Stimulated activated CD4-positive, alpha-beta T cell treated with anti-CD3 and anti-CD28 coated beads, Interleukin-15, amount 100 ng/mL, for 48 hours (primary cell): ENCODE measurements around the gene TEX10.

Experiments used
- DNase-seq, 2 donors: peaks; one replicate each; pipeline ENCODE4 v3.0.0-alpha.2; 2020; ENCODE audit warnings: low read depth in 2 of 2

Gene TEX10

DNA sequence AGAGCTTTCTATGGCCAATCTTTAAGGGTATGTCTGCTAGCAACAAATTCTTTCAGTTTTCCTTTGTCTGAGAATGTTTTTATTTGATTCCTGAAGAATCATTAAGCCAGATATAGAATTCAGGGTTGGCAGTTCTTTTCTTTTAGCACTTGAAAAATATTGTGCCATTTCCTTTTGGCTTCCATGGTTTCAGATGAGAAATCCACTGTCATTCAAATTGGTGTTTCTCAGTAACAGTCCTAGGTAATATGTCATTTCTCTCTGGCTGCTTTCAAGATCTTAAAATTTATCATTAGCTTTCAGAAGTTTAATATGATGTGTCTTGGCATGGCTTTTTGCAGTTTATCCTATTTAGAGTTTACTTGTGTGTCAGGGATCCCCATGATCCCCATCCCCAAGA is 67.7 kb downstream of the TEX10 start:
- DNase-seq = no peak

DNA sequence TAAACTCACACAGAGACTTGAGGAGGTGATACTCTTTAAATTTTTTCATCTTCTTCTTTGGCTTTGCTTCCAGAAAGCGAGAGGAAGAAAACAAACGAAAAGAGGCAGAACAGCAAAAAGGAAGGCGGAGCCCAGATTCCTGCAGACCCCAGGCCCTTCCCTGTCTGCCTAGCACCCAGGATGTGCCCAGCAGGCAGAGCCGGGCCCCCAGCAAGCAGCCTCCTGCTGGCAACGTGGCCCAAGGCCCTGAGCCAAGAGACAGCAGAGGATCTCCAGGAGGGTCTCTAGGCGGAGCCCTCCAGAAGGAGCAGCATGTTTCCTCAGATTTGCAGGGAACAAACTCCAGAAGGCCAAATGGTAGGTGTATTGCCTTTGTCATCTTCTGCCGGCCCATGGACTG is 68.5 kb downstream of the TEX10 start:
- DNase-seq = no peak

DNA sequence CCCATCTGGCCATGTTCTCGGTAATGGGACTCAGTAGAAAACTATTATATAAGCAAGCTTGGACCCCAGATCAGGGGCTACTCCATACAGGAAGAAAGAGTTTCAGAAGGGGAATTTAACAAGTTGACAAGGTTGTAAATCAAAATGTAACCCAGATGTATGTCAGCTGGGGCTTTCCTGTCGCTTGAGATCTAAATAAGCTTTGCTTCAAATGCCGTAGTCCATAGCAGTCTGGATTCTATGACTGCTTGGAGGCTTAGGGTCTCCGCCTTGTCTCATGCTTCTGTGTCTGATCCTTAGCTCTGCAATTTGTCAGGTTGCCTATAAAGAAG is 70.4 kb downstream of the TEX10 start:
- no peak for DNase-seq

DNA sequence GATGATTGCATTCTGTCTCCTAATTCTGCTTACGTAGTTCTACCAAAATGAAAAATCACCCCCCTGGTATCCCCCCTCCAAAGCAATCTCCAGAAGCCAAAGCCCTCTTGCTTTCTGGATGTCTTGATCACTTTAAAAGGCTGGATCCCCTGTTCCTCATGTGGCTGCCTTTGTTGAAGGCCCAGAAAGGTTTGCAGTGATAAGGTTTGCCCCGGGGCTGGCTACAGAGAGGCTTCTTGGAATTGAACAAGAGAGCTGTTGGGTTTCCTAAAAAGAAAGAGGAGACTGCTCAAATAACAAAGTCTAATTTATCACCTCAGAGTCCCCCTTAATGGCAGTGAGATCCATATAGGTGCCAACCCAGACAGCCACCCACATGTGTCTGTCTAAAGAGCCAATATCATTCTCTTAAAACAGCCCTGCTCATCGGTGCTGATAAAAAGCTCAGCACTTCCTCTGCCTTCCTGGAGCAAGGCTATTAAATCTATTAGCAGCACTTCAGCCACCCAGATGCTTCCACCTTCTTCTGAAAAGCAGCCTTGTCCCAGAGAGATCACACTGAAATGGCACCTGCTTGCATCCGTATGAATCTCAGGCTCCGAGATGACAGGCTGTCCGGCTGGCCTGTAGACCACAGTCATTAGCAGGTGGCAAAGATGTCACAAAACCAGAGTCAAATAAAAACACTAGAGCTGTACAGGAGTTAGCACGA is 70.9 kb downstream of the TEX10 start:
- no peak for DNase-seq

DNA sequence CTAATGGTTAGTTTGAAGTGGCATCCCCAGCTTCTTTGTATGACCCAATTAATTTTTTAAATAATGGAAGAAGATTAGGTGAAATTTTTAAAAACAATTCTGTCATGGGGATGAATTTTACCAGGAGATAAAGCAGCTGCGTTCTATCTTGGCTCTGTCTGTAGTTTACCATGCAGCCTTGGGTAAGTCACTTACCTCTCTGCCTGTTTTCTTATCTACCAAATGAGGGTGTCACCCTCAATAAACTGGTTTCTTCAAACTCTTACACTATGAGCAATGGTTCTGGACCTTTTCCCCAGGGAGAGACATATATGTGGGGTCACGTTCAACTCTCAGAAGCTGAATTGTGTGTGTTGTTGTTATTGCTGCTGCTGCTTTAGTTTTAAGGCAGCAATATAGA is 71.7 kb downstream of the TEX10 start:
- no peak for DNase-seq

DNA sequence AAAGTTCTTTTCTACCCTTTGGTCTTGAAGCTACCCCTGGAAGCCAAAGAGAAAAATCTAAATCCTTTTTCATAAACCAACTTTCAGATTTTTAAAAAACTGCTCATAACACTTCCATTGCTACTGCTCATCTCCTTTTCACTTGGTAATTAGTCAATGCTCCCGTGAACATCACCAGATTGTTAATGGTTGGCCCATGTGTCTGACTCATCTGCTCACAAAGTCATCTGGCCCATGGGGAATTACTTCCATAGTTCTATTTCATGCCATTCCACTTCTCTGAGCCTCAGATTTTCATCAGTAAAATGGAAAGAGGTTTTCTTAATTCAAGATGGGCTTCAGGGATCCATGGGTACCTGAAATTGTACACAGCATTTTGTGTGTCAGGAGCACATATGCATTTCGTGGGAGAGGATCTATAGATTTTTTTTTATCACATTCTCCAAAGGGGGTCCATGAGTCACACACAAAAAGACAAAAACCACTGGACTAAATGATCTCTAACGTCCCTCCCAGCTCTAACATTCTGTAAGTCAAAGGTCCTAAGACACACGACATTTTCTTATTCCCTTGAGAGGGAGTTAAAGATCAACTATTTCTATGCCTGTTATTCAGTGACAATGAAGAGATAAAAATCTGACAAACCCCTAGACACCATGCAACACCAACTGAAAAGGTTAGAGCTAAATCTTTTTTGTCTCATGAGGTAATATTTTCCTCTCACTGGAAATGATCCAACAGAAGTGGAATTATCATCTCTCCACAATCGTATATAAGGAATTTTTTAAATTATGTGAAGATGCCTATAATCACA is 75.4 kb downstream of the TEX10 start:
- no peak for DNase-seq

DNA sequence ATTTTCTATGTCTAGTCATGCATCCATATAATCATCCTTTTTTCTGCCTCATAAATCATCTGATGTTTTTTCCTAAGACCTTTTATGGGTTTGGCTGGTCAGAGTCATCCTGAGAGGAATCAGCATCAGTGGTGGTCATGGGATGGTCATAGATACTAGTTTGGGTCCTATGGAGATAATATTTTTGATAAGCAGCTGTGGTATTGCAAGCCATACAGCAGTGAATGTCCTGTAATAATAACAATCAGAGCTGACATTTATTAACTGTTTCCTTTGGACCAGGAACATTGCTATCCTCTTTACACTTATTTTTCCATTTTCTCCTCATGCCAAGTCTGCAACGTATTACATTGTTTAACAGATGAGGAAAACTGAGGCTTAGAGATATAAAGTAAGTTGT is 83.1 kb downstream of the TEX10 start:
- no peak for DNase-seq

DNA sequence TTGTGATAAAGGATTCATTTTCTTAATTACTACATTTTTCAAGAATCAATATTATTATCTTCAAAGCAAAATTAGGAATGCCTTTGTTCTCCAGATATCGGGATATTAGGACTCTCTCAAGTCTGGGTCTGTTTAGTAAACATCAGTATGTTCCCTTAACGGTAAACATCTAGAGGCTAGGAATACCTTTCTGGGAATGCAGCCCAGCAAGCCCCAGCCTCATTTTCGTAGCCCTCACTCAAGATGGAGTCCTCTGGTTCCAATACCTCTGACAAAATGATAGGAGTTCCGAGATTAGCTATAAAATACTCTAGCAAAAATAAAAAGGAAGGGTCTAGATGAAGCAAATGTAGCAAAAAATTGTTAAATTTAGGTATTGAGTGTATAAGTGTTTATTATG is 84.5 kb downstream of the TEX10 start:
- DNase-seq = no peak

DNA sequence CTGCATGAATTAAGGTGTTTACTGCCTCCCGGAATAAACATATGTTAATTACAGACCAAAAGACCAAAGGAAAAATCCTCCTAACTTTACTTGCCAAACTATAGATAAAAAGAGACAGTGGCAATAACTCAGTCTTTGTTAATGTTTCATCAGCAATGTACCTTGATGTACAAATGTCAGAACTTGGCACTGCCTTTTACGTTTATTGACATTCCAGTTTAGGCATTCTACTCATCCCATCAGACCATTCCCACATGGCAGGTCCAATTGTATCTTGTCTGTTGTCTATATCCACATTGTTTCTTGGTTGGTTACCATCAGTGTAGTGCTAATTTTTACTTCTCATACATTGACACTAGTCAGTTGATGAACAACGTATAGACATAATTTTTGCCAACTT is 85.5 kb downstream of the TEX10 start:
- DNase-seq = no peak
